HepG2 (cell line): ENCODE measurements around the gene ANKRD65. TPM values are rescaled to one million over a fixed set of nuclear protein-coding genes. Genes with fewer than 3 reads are reported as not detected.
A peak's percentile ranks its signal among the peaks of the same experiment; 100 is the strongest.

Experiments
- AFF4 ChIP-seq: sonication (generic); formaldehyde crosslinking; IDR thresholded peaks from 2 replicates; pipeline ENCODE4 v1.4.0; 2020; ENCODE audit warnings: missing genetic modification reagents
- ETV5 ChIP-seq: IDR thresholded peaks from 2 replicates; pipeline ENCODE4 v1.6.1; 2018; ENCODE audit warnings: missing biosample characterization, missing genetic modification reagents, inconsistent platforms, borderline replicate concordance
- HDAC1 ChIP-seq: sonication (generic); formaldehyde crosslinking; IDR thresholded peaks from 2 replicates; pipeline ENCODE4 v1.5.1; 2020; ENCODE audit warnings: mild to moderate bottlenecking, missing genetic modification reagents
- HNF4A ChIP-seq: sonication (generic); formaldehyde crosslinking; IDR thresholded peaks from 2 replicates; pipeline ENCODE4 v1.4.0; 2020; ENCODE audit warnings: missing genetic modification reagents
- KDM1A ChIP-seq: IDR thresholded peaks from 2 replicates; pipeline ENCODE4 v1.6.1; 2016; ENCODE audit warnings: missing compliant biosample characterization
- MAFF ChIP-seq: IDR thresholded peaks from 2 replicates; pipeline ENCODE4 v1.6.1; 2011; ENCODE audit warnings: low read depth, low read length, improper control_type of control experiment
- PAXIP1 ChIP-seq: sonication (generic); formaldehyde crosslinking; conservative IDR thresholded peaks from 2 replicates; pipeline ENCODE4 v1.4.0; 2020; ENCODE audit warnings: mild to moderate bottlenecking, missing genetic modification reagents, moderate library complexity
- SIN3A ChIP-seq: IDR thresholded peaks from 2 replicates; pipeline ENCODE4 v1.6.1; 2011; ENCODE audit warnings: low read depth, mild to moderate bottlenecking, control low read depth, low read length, borderline replicate concordance
- SNRNP70 ChIP-seq: fragments of 200-400 bp; formaldehyde crosslinking; IDR thresholded peaks from 2 replicates; pipeline ENCODE4 v1.6.1; 2017; ENCODE audit warnings: mild to moderate bottlenecking, low read depth, low read length, moderate library complexity
- SSRP1 ChIP-seq: IDR thresholded peaks from 2 replicates; pipeline ENCODE4 v1.6.1; 2016; ENCODE audit warnings: control low read depth
- ZBTB7B ChIP-seq: sonication (generic); formaldehyde crosslinking; IDR thresholded peaks from 2 replicates; pipeline ENCODE4 v1.4.0; 2020; ENCODE audit warnings: missing genetic modification reagents
- ZFY ChIP-seq: sonication (generic); formaldehyde crosslinking; IDR thresholded peaks from 2 replicates; pipeline ENCODE4 v1.4.0; 2020; ENCODE audit warnings: missing genetic modification reagents
- ZNF331 ChIP-seq: sonication (generic); formaldehyde crosslinking; IDR thresholded peaks from 2 replicates; pipeline ENCODE4 v1.4.0; 2020; ENCODE audit warnings: missing genetic modification reagents
- ZNF350 ChIP-seq: sonication (generic); formaldehyde crosslinking; IDR thresholded peaks from 2 replicates; pipeline ENCODE4 v1.4.0; 2020; ENCODE audit warnings: mild to moderate bottlenecking, low read depth, missing genetic modification reagents, borderline replicate concordance
- ZNF367 ChIP-seq: sonication (generic); formaldehyde crosslinking; IDR thresholded peaks from 2 replicates; pipeline ENCODE4 v1.4.0; 2020; ENCODE audit warnings: missing genetic modification reagents, borderline replicate concordance
- ZNF768 ChIP-seq: sonication (generic); formaldehyde crosslinking; IDR thresholded peaks from 2 replicates; pipeline ENCODE4 v1.4.0; 2020; ENCODE audit warnings: missing genetic modification reagents
- ZSCAN29 ChIP-seq: sonication (generic); formaldehyde crosslinking; conservative IDR thresholded peaks from 2 replicates; pipeline ENCODE4 v1.4.0; 2020; ENCODE audit warnings: mild to moderate bottlenecking, missing genetic modification reagents
- polyA plus RNA-seq, 8 experiments: library from polyadenylated mRNA; depleted of rRNA in 3 of 8; stranded (reverse) in 7 of 8; unstranded in 1 of 8; fragments of >200 nt; fragmentation: Illumina TruSeq in 4 of 8; extraction: Trizol in 4 of 8; gene quantifications; 2 replicates each; pipeline versions ENCODE4 v1.2.1 to v1.2.3, GENCODE V29; 2011 to 2016; ENCODE audit warnings: low read depth in 4 of 8, missing spikeins in 1 of 8, mixed read lengths in 1 of 8; ENCODE audit not compliant: insufficient read depth in 1 of 8
- total RNA-seq, 5 experiments: library from RNA; depleted of rRNA; stranded (reverse); fragments of >200 nt; fragmentation: Illumina TruSeq; extraction: Trizol; gene quantifications; 2 replicates each; pipeline ENCODE4 v1.2.3, GENCODE V29; 2016; ENCODE audit warnings: low read depth in 1 of 5
- TF ChIP-seq, protein P1 (sequence below): IDR thresholded peaks from 2 replicates; pipeline ENCODE4 v1.6.1; 2016; ENCODE audit warnings: missing biosample characterization, missing genetic modification reagents, low read depth
- TF ChIP-seq, protein P2 (sequence below): sonication (generic); formaldehyde crosslinking; IDR thresholded peaks from 2 replicates; pipeline ENCODE4 v1.5.1; 2020; ENCODE audit warnings: missing genetic modification reagents, mild to moderate bottlenecking, borderline replicate concordance

The ANKRD65 gene
- total and polyA plus RNA-seq, 2 of the 13 experiments (the other 11 are each of a cell fraction or from before 2014, with no cell fraction given), result 12.1 to 30.1 TPM

- TF ChIP-seq, protein P1, sequence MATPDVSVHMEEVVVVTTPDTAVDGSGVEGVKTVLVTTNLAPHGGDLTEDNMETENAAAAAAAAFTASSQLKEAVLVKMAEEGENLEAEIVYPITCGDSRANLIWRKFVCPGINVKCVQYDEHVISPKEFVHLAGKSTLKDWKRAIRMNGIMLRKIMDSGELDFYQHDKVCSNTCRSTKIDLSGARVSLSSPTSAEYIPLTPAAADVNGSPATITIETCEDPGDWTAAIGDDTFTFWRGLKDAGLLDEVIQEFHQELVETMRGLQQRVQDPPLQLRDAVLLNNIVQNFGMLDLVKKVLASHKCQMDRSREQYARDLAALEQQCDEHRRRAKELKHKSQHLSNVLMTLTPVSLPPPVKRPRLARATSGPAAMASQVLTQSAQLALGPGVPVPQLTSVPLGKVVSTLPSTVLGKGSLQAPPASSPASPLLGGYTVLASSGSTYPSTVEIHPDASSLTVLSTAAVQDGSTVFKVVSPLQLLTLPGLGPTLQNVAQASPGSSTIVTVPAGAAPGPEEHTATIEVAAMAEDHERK, result no peak
- TF ChIP-seq ZNF331 (CRISPR knock-in tag) (peak; percentile 17; the same call in 1 of the 2 replicates), ZNF367 (CRISPR knock-in tag) (no peak), ZFY (no peak), ZSCAN29 (CRISPR knock-in tag) (no peak), SIN3A (peak; percentile 15; the same call in 1 of the 2 replicates), KDM1A (peak; percentile 97), SSRP1 (CRISPR knock-in tag) (peak; percentile 77), HNF4A (CRISPR knock-in tag) (no peak), ETV5 (CRISPR knock-in tag) (peak; percentile 7; the same call in 1 of the 2 replicates), MAFF (no peak), AFF4 (CRISPR knock-in tag) (no peak), ZNF350 (CRISPR knock-in tag) (0 out of 2 replicates have a peak, but pooled peaks have one; percentile 0), SNRNP70 (no peak), PAXIP1 (CRISPR knock-in tag) (no peak), ZNF768 (CRISPR knock-in tag) (no peak), HDAC1 (CRISPR knock-in tag) (peak; percentile 49), ZBTB7B (CRISPR knock-in tag) (0 out of 2 replicates have a peak, but pooled peaks have one; percentile 28)
- TF ChIP-seq, protein P2, sequence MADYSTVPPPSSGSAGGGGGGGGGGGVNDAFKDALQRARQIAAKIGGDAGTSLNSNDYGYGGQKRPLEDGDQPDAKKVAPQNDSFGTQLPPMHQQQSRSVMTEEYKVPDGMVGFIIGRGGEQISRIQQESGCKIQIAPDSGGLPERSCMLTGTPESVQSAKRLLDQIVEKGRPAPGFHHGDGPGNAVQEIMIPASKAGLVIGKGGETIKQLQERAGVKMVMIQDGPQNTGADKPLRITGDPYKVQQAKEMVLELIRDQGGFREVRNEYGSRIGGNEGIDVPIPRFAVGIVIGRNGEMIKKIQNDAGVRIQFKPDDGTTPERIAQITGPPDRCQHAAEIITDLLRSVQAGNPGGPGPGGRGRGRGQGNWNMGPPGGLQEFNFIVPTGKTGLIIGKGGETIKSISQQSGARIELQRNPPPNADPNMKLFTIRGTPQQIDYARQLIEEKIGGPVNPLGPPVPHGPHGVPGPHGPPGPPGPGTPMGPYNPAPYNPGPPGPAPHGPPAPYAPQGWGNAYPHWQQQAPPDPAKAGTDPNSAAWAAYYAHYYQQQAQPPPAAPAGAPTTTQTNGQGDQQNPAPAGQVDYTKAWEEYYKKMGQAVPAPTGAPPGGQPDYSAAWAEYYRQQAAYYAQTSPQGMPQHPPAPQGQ (CRISPR knock-in tag), result no peak
Measured at GRCh38 chr1:1429671-1430073, 8.6 kb upstream of the ANKRD65 start (continued).
